ENCODE results near the gene RAB9A.

The RAB9A gene

GRCh38 chrX:13700380-13700779 is 11.5 kb downstream of the RAB9A start:
- CTCF ChIA-PET = no interaction called here
- POLR2A ChIA-PET = no interaction called here
- TF ChIP-seq CTCF (IDR thresholded peaks at IDR 0.05; ENCODE audit: insufficient read depth, low read length, missing control alignments) = no peak
- no peak for DNase-seq (ENCODE audit: low read depth, low spot score)
- H3K4me3 ChIP-seq (ENCODE audit: low read depth, low read length) = no peak overlapping the region

GRCh38 chrX:13702111-13702789 is 13.3 kb downstream of the RAB9A start:
- ChIA-PET POLR2A (no interaction called here), CTCF (interaction anchor here (1.6 kb wide), 1 partner anchor 195 kb away, joined by 3 read pairs; no protein-coding TSS in a partner anchor)
- DNase-seq (ENCODE audit: low read depth, low spot score) = no peak

GRCh38 chrX:13703135-13703534 is 14.2 kb downstream of the RAB9A start:
- TF ChIP-seq CTCF (IDR thresholded peaks at IDR 0.05; ENCODE audit: insufficient read depth, low read length, missing control alignments) = no peak
- no peak for DNase-seq (ENCODE audit: low read depth, low spot score)
- H3K4me3 ChIP-seq (ENCODE audit: low read depth, low read length) = no peak overlapping the region
- ChIA-PET CTCF (interaction anchor here (1.6 kb wide), 1 partner anchor 196 kb away, joined by 3 read pairs; no protein-coding TSS in a partner anchor), POLR2A (no interaction called here)

More at GRCh38 chrX:13702111-13702789, 13.3 kb downstream of the RAB9A start:
- H3K4me3 ChIP-seq (ENCODE audit: low read depth, low read length) = no peak overlapping the region
- TF ChIP-seq CTCF (IDR thresholded peaks at IDR 0.05; ENCODE audit: insufficient read depth, low read length, missing control alignments) = no peak

GRCh38 chrX:13703589-13703988 is 14.7 kb downstream of the RAB9A start:
- POLR2A ChIA-PET = no interaction called here
- TF ChIP-seq CTCF (IDR thresholded peaks at IDR 0.05; ENCODE audit: insufficient read depth, low read length, missing control alignments) = no peak
- DNase-seq (ENCODE audit: low read depth, low spot score) = no peak
- CTCF ChIA-PET = no interaction called here
- H3K4me3 ChIP-seq (ENCODE audit: low read depth, low read length) = no peak overlapping the region

GRCh38 chrX:13711141-13711540 is 22.2 kb downstream of the RAB9A start:
- ChIA-PET CTCF (no interaction called here), POLR2A (no interaction called here)
- no peak for TF ChIP-seq CTCF (IDR thresholded peaks at IDR 0.05; ENCODE audit: insufficient read depth, low read length, missing control alignments)
- no peak for DNase-seq (ENCODE audit: low read depth, low spot score)
- H3K4me3 ChIP-seq (ENCODE audit: low read depth, low read length) = no peak overlapping the region

- no peak overlapping the region for H3K4me3 ChIP-seq (ENCODE audit: low read depth, low read length)
- TF ChIP-seq CTCF (IDR thresholded peaks at IDR 0.05; ENCODE audit: insufficient read depth, low read length, missing control alignments) = no peak
- POLR2A ChIA-PET = no interaction called here
- no peak for DNase-seq (ENCODE audit: low read depth, low spot score)
- CTCF ChIA-PET = interaction anchor here (1.1 kb wide), 1 partner anchor 57 kb away, joined by 4 read pairs; no protein-coding TSS in a partner anchor
Measured at GRCh38 chrX:13716455-13716854, 27.5 kb downstream of the RAB9A start.

Measured in AG04449 (cell line).